Hepatocyte (in vitro differentiated cells): ENCODE measurements around the gene HSF5. TPM values are rescaled to one million over a fixed set of nuclear protein-coding genes. Genes with fewer than 3 reads are reported as not detected.

Experiments used
- DNase-seq: peaks from one replicate; pipeline ENCODE4 v3.0.0-alpha.2; 2016; ENCODE audit warnings: low spot score
- H2AFZ ChIP-seq: fragments of 200-600 bp; sonication (generic); 2 replicates; pipeline ENCODE4 v1.6.0; 2016; ENCODE audit warnings: antibody characterized with exemption, mild to moderate bottlenecking
- H3K27ac ChIP-seq: fragments of 200-600 bp; sonication (generic); 2 replicates; pipeline ENCODE4 v1.5.1; 2016; ENCODE audit warnings: mild to moderate bottlenecking
- H3K27me3 ChIP-seq: fragments of 200-600 bp; sonication (generic); 2 replicates; pipeline ENCODE4 v1.6.1; 2016
- H3K36me3 ChIP-seq: fragments of 200-600 bp; sonication (generic); replicated peaks from 2 replicates; pipeline ENCODE4 v1.5.1; 2016; ENCODE audit warnings: low read depth; ENCODE audit not compliant: insufficient read depth
- H3K4me1 ChIP-seq: fragments of 200-600 bp; sonication (generic); 2 replicates; pipeline ENCODE4 v1.5.1; 2016; ENCODE audit warnings: mild to moderate bottlenecking, moderate library complexity; ENCODE audit not compliant: insufficient read depth
- H3K4me2 ChIP-seq: fragments of 200-600 bp; sonication (generic); 2 replicates; pipeline ENCODE4 v1.6.0; 2016
- H3K4me3 ChIP-seq: fragments of 200-600 bp; sonication (generic); 2 replicates; pipeline ENCODE4 v1.5.1; 2016; ENCODE audit warnings: mild to moderate bottlenecking
- H3K79me2 ChIP-seq: fragments of 200-600 bp; sonication (generic); 2 replicates; pipeline ENCODE4 v1.6.0; 2017; ENCODE audit warnings: mild to moderate bottlenecking
- H3K9me2 ChIP-seq: fragments of 200-600 bp; sonication (generic); replicated peaks from 2 replicates; pipeline ENCODE4 v1.6.0; 2017; ENCODE audit warnings: mild to moderate bottlenecking; ENCODE audit not compliant: insufficient read depth
- H3K9me3 ChIP-seq: fragments of 200-600 bp; sonication (generic); 2 replicates; pipeline ENCODE4 v1.5.1; 2016; ENCODE audit warnings: low read depth, mild to moderate bottlenecking
- H4K20me1 ChIP-seq: fragments of 200-600 bp; sonication (generic); 2 replicates; pipeline ENCODE4 v1.6.0; 2016; ENCODE audit warnings: mild to moderate bottlenecking; ENCODE audit not compliant: insufficient read depth, poor library complexity, severe bottlenecking
- EZH2 ChIP-seq: fragments of 200-600 bp; sonication (generic); IDR thresholded peaks from 2 replicates; pipeline ENCODE4 v1.6.1; 2016; ENCODE audit warnings: antibody characterized with exemption, mild to moderate bottlenecking, borderline replicate concordance
- EZH2phosphoT487 ChIP-seq: fragments of 200-600 bp; sonication (generic); IDR thresholded peaks from one replicate; pipeline ENCODE4 v1.6.1; 2018; ENCODE audit warnings: antibody characterized with exemption, mild to moderate bottlenecking, low read depth, moderate library complexity; ENCODE audit not compliant: unreplicated experiment, severe bottlenecking
- WGBS: methylation state at CpG from one replicate; pipeline ENCODE4 v1.1.6; 2016; ENCODE audit warnings: low lambda C conversion rate; ENCODE audit errors: missing lambda C conversion rate; 5-methylcytosine and 5-hydroxymethylcytosine counted together
- polyA plus RNA-seq: library from polyadenylated mRNA; unstranded; fragments of >200 nt; fragmentation: Nextera tagmentation; extraction: Ambion mirVana; gene quantifications from 2 replicates; pipeline ENCODE4 v1.2.1, GENCODE V29; 2016
- total RNA-seq: library from RNA; depleted of rRNA; stranded (reverse); fragments of >200 nt; gene quantifications from 2 replicates; pipeline ENCODE4 v1.2.3, GENCODE V29; 2014
- TF ChIP-seq, protein P1 (sequence below): fragments of 200-600 bp; sonication (generic); IDR thresholded peaks from 2 replicates; pipeline ENCODE4 v1.5.1; 2016; ENCODE audit warnings: antibody characterized with exemption, mild to moderate bottlenecking; ENCODE audit not compliant: poor library complexity

HSF5 gene
- total and polyA plus RNA-seq, 2 experiments from 2014 or later: 0.03 TPM; not detected in 1

DNA sequence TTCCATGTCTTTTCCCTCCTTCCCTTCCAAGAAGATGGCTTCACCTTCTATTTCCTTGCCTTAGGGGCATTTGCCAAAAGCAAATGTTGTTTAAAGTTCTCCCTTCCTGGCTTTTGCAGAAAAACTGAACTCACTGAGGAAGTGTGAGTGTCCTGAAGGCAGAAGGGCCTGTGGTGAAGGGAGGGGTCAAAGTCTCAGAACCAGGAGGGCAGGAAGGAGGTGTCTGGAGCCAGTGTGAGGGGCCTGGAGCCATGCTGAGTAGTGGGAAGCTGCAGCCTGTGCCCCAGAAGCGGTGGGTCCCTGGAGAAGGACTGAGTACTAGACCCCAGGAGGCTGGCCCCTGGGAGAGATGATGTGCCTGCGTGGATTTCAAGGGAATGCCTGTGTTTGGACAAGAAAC lies 112.4 kb downstream of the HSF5 start:
- Histone ChIP-seq H3K27me3 (no peaks in the 10 kb centered on the region), H3K9me3 (no peaks in the 10 kb centered on the region), H3K27ac (peak overlapping the region; percentile 20), H3K4me1 (peaks cover 52% of the 10 kb centered on the region), H2AFZ (no peak overlapping the region), H3K4me3 (no peak overlapping the region), H4K20me1 (no peaks in the 10 kb centered on the region), H3K9me2 (no peaks in the 10 kb centered on the region), H3K36me3 (no peaks in the 10 kb centered on the region), H3K79me2 (peaks cover 76% of the 10 kb centered on the region), H3K4me2 (peak overlapping the region; percentile 15)
- DNase-seq: no peak
- WGBS: 68% methylated on average over 2 of the region's 2 CpGs
- TF ChIP-seq EZH2phosphoT487: no peak
- TF ChIP-seq, protein P1, sequence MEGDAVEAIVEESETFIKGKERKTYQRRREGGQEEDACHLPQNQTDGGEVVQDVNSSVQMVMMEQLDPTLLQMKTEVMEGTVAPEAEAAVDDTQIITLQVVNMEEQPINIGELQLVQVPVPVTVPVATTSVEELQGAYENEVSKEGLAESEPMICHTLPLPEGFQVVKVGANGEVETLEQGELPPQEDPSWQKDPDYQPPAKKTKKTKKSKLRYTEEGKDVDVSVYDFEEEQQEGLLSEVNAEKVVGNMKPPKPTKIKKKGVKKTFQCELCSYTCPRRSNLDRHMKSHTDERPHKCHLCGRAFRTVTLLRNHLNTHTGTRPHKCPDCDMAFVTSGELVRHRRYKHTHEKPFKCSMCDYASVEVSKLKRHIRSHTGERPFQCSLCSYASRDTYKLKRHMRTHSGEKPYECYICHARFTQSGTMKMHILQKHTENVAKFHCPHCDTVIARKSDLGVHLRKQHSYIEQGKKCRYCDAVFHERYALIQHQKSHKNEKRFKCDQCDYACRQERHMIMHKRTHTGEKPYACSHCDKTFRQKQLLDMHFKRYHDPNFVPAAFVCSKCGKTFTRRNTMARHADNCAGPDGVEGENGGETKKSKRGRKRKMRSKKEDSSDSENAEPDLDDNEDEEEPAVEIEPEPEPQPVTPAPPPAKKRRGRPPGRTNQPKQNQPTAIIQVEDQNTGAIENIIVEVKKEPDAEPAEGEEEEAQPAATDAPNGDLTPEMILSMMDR: no peak
- no peak for TF ChIP-seq EZH2

DNA sequence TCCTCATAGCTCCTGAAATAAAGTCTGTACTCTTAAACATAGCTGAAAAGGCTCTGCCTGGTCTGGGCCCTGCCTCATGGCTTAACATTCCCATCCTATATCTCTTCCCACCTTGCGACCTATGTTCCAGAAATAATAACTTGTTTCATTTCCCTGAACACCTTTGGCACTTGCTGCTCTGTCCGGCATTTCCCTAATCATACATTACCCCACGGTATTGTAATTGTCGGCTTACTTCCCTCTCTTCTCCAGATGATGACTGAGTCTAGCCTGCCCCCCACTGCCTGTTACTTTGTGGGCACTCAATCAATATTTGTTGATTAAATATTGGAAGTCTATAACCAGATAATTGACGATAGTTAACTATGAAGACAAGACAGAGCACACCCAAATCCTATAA lies 113.0 kb downstream of the HSF5 start:
- peak overlapping the region; percentile 28 for H3K27ac ChIP-seq
- H3K4me3 ChIP-seq: no peak overlapping the region
- peaks cover 46% of the 10 kb centered on the region for H3K4me1 ChIP-seq
- H3K27me3 ChIP-seq: no peaks in the 10 kb centered on the region
- H3K4me2 ChIP-seq: peak overlapping the region; percentile 15
- TF ChIP-seq, protein P1: no peak
- no peak for TF ChIP-seq EZH2
- TF ChIP-seq EZH2phosphoT487: no peak
- no peaks in the 10 kb centered on the region for H3K9me2 ChIP-seq
- 69% methylated on average over 5 of the region's 5 CpGs for WGBS
- H3K36me3 ChIP-seq: no peaks in the 10 kb centered on the region
- H4K20me1 ChIP-seq: no peaks in the 10 kb centered on the region
- no peak overlapping the region for H2AFZ ChIP-seq
- no peak for DNase-seq
- peaks cover 76% of the 10 kb centered on the region for H3K79me2 ChIP-seq
- no peaks in the 10 kb centered on the region for H3K9me3 ChIP-seq

DNA sequence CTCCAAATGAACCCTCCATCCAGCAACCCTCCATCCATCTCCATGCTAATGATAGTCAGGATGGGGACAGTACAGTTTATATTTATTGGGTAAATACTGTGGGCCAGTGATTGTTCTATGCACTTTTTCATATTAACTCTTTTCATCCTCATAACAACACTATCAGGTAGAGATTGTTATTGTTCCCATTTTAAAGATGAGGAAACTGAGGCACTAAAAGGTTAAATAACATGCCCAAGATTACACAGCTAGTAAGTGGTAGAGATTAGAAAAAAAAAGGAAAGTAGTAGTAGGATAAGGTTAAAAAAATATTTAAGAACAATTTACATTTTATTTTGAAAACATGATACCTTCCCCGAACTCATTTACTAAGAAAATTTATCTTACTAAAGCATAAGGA lies 114.3 kb downstream of the HSF5 start:
- Histone ChIP-seq H3K4me3 (no peak overlapping the region), H2AFZ (no peak overlapping the region), H3K4me2 (no peak overlapping the region), H3K36me3 (no peaks in the 10 kb centered on the region), H3K27ac (no peak overlapping the region), H3K79me2 (peaks cover 63% of the 10 kb centered on the region), H4K20me1 (no peaks in the 10 kb centered on the region), H3K9me2 (no peaks in the 10 kb centered on the region), H3K27me3 (no peaks in the 10 kb centered on the region), H3K4me1 (peaks cover 42% of the 10 kb centered on the region), H3K9me3 (no peaks in the 10 kb centered on the region)
- no peak for DNase-seq
- whole genome bisulfite sequencing: 100% methylated on average over 1 of the region's 1 CpG
- TF ChIP-seq EZH2 (no peak), EZH2phosphoT487 (no peak)
- TF ChIP-seq, protein P1: no peak

DNA sequence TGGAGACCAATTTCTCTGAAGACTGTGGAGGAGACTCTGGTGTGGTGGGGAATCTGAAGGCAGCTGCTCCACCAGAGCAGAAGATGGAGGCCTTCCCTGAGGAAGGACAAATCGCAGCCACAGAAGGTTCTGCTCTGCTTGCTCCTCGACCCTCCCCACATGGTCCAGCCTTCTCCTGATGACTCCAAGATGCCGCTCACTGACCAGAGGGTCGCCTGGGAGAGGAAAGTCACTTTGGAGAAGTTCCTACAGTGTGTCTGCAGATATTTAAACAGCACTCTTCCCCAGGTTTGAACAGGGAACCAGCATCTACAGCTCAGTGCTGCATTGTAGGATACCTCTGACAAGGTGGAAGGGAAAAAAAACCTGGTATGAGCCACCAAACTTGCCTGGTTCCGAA lies 115.2 kb downstream of the HSF5 start:
- no peaks in the 10 kb centered on the region for H3K36me3 ChIP-seq
- H3K79me2 ChIP-seq: peaks cover 56% of the 10 kb centered on the region
- peaks cover 40% of the 10 kb centered on the region for H3K4me1 ChIP-seq
- H3K4me3 ChIP-seq: no peak overlapping the region
- H3K27ac ChIP-seq: no peak overlapping the region
- no peaks in the 10 kb centered on the region for H3K27me3 ChIP-seq
- no peak overlapping the region for H2AFZ ChIP-seq
- H3K9me2 ChIP-seq: no peaks in the 10 kb centered on the region
- TF ChIP-seq EZH2phosphoT487: no peak
- TF ChIP-seq EZH2: no peak
- TF ChIP-seq, protein P1: no peak
- no peaks in the 10 kb centered on the region for H4K20me1 ChIP-seq
- no peaks in the 10 kb centered on the region for H3K9me3 ChIP-seq
- H3K4me2 ChIP-seq: no peak overlapping the region
- no peak for DNase-seq
- 94% methylated on average over 5 of the region's 5 CpGs for WGBS
